Femur (tissue), 1 donor: ENCODE results near the gene USP30.

Source experiments
- DNase-seq: peaks from one replicate; pipeline ENCODE4 v3.0.0-alpha.2; 2017

The USP30 gene

GRCh38 chr12:109130297-109131153 is 78.1 kb downstream of the USP30 start:
- DNase-seq: no peak

GRCh38 chr12:109131154-109132050 is 79.0 kb downstream of the USP30 start:
- peak; percentile 56 for DNase-seq

GRCh38 chr12:109134186-109134917 is 82.0 kb downstream of the USP30 start:
- no peak for DNase-seq

GRCh38 chr12:109137055-109137454 is 84.7 kb downstream of the USP30 start:
- no peak for DNase-seq
